Transverse colon (tissue), 4 donors: ENCODE data around the gene MNDA.

Source experiments
- CTCF ChIP-seq, 5 experiments: fragments of 200-600 bp in 3 of 5; fragments of 450-650 bp in 2 of 5; sonication (generic) in 3 of 5; IDR thresholded peaks; 1 replicate in 2 of 5; 2 replicates in 3 of 5; pipeline ENCODE4 v1.5.1; 2016 to 2017; ENCODE audit warnings: antibody characterized with exemption in 5 of 5, inconsistent platforms in 3 of 5, mild to moderate bottlenecking in 2 of 5, moderate library complexity in 1 of 5
- EP300 ChIP-seq: sonication (generic); formaldehyde crosslinking; IDR thresholded peaks from one replicate; pipeline ENCODE4 v1.6.1; 2017; ENCODE audit warnings: antibody characterized with exemption, low read depth
- POLR2A ChIP-seq: fragments of 450-650 bp; IDR thresholded peaks from one replicate; pipeline ENCODE4 v1.6.1; 2016; ENCODE audit warnings: antibody characterized with exemption, mild to moderate bottlenecking, moderate library complexity
- POLR2AphosphoS5 ChIP-seq, 3 donors: sonication (generic); formaldehyde crosslinking; IDR thresholded peaks; one replicate each; pipeline ENCODE4 v1.6.1; 2016; ENCODE audit warnings: antibody characterized with exemption in 3 of 3

DNA sequence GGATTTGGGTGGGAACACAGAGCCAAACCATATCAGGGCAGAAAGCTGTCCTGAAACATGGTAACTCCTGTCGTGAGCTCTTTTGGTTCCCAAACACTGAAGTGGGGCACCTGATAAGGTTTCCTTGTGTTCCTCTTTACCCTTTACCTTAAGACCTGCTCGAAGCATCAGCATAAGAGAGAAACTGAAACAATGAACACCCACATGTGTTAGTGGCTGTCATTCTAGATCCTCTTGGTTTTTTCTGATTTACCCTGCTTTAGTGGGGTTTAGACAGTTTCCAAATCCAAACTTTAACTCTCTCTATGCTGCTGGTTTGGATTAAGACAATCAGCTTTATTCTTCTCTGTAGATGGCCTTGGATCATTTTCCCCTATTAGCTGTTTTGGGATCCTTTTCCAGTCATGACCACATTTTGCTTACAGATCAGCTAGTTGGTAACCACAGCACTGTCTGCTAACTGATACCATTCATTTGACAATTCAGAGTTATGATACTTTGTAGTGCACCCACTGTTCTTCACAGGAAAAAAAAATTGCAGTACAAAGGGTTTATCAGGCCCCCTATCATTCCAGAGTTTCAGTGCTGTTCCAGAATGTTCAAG is 975 bp upstream of the MNDA start:
- TF ChIP-seq POLR2AphosphoS5 (IDR thresholded peaks at IDR 0.05) (no peak), POLR2A (no peak), CTCF (IDR thresholded peaks at IDR 0.05) (no peak), EP300 (no peak)
